ENCODE measurements around the gene INPP5B.
"Not testable (repeated sequence)": the region's sequence is repeated elsewhere in the genome, so short reads cannot be mapped to it uniquely, and the experiment has no call there.

The INPP5B gene

GRCh38 chr1:37914719-37915475 lies 32.0 kb downstream of the INPP5B start:
- no peak for DNase-seq

- not testable (repeated sequence) for DNase-seq
Measured at GRCh38 chr1:37911478-37911877, 35.4 kb downstream of the INPP5B start.

- DNase-seq, result not testable (repeated sequence)
Measured at GRCh38 chr1:37910886-37911285, 36.0 kb downstream of the INPP5B start.

- not testable (repeated sequence) for DNase-seq
Measured at GRCh38 chr1:37908531-37908930, 38.3 kb downstream of the INPP5B start.

- DNase-seq, result not testable (repeated sequence)
Measured at GRCh38 chr1:37907416-37908125, 39.3 kb downstream of the INPP5B start.

GRCh38 chr1:37906591-37906990 lies 40.3 kb downstream of the INPP5B start:
- DNase-seq, result not testable (repeated sequence)

GRCh38 chr1:37905727-37906126 lies 41.1 kb downstream of the INPP5B start:
- no peak for DNase-seq

GRCh38 chr1:37903921-37904320 lies 42.9 kb downstream of the INPP5B start:
- DNase-seq, result not testable (repeated sequence)

- DNase-seq, result no peak
Measured at GRCh38 chr1:37902983-37903382, 43.9 kb downstream of the INPP5B start.

- no peak for DNase-seq
Measured at GRCh38 chr1:37901893-37902225, 45.0 kb downstream of the INPP5B start.

GRCh38 chr1:37901191-37901892 lies 45.5 kb downstream of the INPP5B start:
- DNase-seq, result no peak

- not testable (repeated sequence) for DNase-seq
Measured at GRCh38 chr1:37897563-37897962, 49.3 kb downstream of the INPP5B start.

- DNase-seq, result no peak
Measured at GRCh38 chr1:37893673-37894072, 53.2 kb downstream of the INPP5B start.

GRCh38 chr1:37892151-37893047 lies 54.5 kb downstream of the INPP5B start:
- no peak for DNase-seq

- DNase-seq, result no peak
Measured at GRCh38 chr1:37890378-37891014, 56.4 kb downstream of the INPP5B start.

- no peak for DNase-seq
Measured at GRCh38 chr1:37888022-37888700, 58.7 kb downstream of the INPP5B start.

- DNase-seq, result no peak
Measured at GRCh38 chr1:37884145-37884544, 62.7 kb downstream of the INPP5B start.

- no peak for DNase-seq
Measured at GRCh38 chr1:37883671-37884070, 63.2 kb downstream of the INPP5B start.

- DNase-seq, result no peak
Measured at GRCh38 chr1:37879865-37880264, 67.0 kb downstream of the INPP5B start.

GRCh38 chr1:37878071-37878470 lies 68.8 kb downstream of the INPP5B start:
- DNase-seq, result no peak

- no peak for DNase-seq
Measured at GRCh38 chr1:37875833-37876232, 71.0 kb downstream of the INPP5B start.

Data from right kidney (tissue), 1 donor.